ENCODE results near the gene CTF1.
"Not testable (repeated sequence)": the region's sequence is repeated elsewhere in the genome, so short reads cannot be mapped to it uniquely, and the experiment has no call there.

The CTF1 gene, protein sequence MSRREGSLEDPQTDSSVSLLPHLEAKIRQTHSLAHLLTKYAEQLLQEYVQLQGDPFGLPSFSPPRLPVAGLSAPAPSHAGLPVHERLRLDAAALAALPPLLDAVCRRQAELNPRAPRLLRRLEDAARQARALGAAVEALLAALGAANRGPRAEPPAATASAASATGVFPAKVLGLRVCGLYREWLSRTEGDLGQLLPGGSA

DNA sequence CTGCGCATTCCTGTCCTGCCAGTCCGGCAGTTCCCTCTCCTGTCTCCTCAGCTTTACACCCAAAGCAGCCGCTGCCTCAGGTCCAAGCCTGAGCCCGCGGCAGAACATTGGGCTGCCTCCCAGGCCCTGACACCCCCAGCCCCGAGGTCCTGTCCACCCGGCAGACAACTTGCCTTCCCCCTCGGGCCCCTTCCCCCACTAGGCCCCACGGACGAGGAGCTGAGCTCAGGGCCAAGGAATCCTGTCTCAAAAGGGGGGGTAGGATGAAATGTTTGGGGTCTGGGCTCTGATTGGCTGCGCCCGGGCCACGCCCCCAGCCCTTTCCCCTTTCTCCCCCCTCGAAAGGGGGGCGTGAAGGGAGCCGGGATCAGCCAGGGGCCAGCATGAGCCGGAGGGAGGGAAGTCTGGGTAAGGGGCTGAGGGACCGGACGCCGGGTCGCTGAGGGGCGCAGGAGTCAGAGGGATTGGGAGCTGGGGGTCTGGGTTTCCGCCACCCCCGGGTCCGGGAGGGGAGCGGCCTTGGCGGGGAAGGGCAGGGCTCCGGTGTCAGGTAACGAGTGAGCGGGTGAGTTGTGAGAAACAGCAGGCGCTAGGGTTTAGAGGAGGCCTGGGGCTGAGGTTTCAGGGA lies at the start of gene CTF1:
Gene CTF1 (plus strand): TSS at position 354 of the 628 bp plus-strand sequence. CDS start 30 bp downstream, at position 384.
- no peak for DNase-seq

DNA sequence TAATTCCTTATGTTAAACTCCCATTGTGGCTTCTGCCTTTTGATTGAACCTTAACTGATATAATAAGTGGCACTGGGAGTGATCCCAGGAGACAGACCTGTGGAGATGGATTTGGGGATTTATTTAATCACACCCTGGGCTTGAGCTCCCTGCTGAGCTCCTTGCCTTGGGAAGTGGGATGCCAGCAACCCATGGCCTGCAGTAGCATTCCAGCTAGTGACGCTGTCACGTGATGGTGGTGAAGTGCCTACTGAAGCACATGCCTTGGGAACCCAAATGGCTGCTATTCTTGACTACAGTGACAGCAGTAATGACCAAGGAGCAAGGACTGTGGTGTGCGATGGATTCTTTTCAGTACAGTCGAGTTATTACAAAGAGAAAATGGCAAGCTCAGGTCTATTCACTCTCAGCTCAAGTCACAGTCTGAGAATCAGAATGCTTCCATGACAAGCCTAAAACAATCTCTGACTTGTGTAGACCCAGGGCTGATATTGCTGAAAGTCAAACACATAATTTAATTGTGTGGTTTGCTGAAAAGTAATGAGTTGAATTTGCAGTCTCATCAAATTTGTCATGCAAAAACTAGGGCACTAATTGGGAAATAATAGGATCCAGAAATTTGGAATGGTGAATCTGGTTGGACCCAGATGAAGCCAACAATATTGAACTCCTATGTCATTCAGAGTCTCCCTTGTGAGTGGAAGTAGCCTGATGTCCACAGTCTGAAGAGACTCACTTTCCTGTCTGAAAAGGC lies 49.6 kb upstream of the CTF1 start:
- no peak for DNase-seq

GRCh38 chr16:30850246-30850645 lies 46.2 kb upstream of the CTF1 start:
- no peak for DNase-seq

DNA sequence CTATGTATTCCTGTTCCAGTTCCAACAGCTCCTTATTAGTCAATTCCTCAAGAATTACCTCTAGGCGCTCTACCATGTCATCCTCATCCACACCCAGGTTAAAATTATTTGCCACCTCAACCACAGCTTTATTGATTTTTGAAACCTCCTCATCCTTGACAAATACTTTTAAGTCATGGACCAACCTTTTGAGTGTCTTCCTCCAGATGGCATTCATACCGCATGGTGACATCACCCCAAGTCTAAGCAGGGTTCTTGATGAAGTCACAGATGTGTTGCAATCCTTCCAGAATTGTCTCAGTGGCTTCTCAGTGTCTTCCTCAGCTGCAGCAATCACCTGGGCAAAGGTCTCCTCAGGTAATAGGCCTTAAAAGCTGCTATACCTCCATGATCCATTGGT lies 42.7 kb upstream of the CTF1 start:
- no peak for DNase-seq

GRCh38 chr16:30858111-30858495 lies 38.3 kb upstream of the CTF1 start:
- DNase-seq: no peak

DNA sequence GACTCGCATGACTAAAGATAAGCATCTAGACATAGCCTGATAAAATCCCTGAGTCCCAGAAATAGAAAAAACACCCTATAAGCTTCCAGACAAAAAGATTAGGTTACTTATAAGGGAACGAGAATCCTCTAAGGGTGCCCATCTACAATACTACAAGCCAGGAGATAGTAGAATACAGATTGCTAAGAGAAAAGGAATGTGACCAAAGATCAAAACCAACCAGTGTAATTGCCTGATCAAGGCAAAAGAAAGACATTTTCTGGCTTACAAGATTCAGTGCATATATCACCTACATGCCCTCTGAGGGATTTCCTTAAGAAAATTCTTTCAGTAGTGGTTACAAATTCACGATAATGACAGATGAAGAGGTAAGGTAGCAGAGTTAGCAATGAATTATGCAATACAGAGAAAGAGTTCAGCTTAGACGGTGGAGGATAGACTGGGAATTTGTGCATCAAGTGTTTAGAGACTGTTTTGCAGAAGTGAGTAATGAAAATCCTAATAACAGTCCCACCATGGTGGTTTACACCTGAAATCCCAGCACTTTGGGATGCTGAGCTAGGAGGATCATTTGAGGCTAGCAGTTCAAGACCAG lies 37.5 kb upstream of the CTF1 start:
- no peak for DNase-seq

DNA sequence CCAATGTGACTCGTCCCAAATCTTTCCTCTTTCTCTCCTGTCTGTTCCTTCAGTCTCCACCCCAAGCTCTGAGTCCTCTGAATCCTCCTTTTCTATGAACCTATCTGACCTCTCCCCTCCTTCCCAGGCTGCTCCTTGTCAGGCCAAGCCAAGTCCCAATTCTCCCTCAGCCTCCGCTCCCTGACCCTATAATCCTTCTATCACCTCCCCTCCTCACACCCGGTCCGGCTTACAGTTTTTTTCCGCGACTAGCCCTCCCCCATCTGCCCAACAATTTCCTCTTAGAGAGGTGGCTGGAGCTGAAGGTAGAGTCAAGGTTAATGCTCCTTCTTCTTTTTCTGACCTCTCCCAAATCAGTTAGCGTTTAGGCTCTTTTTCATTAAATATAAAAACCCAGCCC lies 35.7 kb upstream of the CTF1 start:
- not testable (repeated sequence) for DNase-seq

DNA sequence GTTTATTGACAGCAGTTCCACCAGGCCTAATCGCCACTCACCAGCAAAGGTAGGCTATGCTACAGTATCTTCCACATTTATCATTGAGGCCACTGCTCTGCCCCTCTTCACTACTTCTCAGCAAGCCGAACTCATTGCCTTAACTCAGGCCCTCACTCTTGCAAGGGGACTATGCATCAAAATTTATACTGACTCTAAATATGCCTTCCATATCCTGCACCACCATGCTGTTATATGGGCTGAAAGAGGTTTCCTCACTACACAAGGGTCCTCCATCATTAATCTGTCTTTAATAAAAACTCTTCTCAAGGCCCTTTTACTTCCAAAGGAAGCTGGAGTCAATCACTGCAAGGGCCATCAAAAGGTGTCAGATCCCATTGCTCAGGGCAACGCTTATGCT lies 33.2 kb upstream of the CTF1 start:
- not testable (repeated sequence) for DNase-seq

- no peak for DNase-seq
Measured at GRCh38 chr16:30866031-30866430, 30.4 kb upstream of the CTF1 start.

DNA sequence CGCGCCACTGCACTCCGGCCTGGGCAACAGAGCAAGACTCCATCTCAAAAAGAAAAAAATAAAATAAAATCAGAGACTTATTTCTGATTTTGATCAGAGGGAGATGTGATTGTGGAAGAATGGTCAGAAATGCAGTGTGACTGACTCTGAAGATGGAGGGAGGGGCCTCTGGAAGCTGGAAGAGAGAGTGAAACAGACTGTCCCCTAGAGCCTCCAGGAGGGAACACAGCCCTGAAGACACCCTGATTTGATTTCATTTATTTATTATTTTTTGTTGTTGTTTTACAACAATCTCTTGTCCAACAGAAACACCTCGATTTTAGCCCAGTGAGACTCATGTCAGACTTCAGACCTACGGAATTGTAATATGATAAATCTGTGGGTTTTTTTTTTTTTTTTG lies 28.7 kb upstream of the CTF1 start:
- DNase-seq: no peak

DNA sequence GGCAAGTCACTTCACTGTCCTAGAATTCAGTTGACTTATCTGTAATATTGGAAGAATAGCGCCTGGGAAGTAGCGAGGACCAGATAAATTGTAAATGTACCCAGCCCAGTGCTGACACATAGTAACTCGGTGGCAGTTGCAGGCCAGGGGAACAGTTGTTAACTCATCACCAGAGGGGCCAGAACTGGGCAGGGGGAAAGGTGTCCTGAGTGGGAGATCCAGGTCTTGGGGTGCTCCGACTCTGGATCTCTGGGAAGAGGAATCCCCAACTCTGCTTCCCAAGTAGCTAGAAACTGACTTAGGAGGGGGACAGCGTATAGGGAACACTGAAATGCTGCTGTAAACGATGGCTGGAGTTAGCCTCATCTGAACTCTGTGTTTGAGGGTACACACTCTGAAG lies 25.5 kb upstream of the CTF1 start:
- no peak for DNase-seq

DNA sequence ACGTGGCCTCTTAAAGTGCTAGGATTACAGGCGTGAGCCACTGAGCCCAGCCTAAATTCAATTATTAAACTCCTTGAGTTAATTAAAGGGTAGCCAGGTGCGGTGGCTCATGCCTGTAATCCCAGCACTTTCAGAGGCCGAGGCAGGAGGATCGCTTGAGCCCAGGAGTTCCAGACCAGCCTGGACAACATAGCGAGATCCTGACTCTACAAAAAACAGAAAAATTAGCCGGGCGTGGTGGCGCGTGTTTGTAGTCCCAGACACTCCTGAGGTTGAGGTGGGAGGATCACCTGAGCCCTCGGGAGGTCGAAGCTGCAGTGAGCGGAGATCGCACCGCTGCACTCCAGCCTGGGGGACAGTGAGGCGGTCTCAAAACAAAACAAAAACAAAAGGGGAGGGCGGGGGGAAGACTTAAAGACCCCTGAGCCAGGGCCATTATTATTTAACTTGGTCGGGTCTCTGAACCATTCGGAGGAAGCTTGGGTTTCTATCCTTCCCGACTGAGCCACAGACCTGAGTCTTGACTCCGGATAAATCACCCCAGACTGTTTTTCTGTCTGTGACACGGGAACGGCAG lies 22.1 kb upstream of the CTF1 start:
- DNase-seq: no peak

DNA sequence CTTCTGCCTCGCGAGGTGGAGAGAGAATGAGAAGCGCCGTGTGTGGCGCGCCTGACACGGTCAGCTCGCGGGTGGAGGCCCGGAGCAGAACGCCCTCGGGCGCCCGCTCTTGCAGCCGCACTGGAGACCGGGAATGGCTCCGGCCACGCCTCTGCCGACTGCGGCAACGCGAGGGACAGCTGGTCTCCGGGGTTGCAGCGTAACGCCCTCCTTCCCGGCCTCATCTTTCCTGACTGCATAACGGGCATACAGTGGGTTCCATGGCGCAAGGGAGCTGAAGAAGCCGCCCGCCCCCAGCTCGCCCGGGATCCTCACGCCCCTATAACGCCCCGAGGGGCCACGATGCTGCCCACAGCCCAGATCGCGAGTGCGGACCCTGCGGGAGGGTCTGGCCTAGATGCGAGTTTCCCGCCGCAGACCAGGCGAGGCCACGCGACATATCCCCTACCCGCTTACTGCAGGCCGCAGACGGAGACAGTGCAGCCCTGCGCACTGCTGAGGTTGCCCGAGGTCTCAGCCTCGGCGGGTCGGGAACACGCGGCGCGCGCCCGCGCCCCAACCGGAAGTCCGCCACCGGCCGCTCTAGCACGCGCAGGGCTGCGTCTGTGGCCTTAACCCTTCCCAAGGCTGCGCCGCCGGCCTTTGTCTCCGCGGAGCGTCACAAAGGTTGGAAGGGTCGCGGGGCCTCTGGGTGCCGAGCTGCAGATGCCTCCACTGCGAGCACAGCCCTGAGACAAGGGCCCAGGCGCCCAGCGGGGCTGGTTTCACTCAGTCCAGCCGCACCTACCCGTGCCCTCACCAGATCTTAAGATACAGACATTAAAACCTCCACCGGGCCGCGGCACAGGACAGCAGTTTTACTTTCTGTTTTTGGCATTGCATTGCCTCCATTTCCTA lies 21.3 kb upstream of the CTF1 start:
- peak; percentile 87 for DNase-seq

GRCh38 chr16:30875871-30876801 lies 20.3 kb upstream of the CTF1 start:
- DNase-seq: no peak

GRCh38 chr16:30876867-30877266 lies 19.5 kb upstream of the CTF1 start:
- DNase-seq: no peak

- no peak for DNase-seq
Measured at GRCh38 chr16:30882429-30883310, 13.7 kb upstream of the CTF1 start.

GRCh38 chr16:30884760-30885159 lies 11.7 kb upstream of the CTF1 start:
- DNase-seq: no peak

- no peak for DNase-seq
Measured at GRCh38 chr16:30885196-30885595, 11.2 kb upstream of the CTF1 start.

DNA sequence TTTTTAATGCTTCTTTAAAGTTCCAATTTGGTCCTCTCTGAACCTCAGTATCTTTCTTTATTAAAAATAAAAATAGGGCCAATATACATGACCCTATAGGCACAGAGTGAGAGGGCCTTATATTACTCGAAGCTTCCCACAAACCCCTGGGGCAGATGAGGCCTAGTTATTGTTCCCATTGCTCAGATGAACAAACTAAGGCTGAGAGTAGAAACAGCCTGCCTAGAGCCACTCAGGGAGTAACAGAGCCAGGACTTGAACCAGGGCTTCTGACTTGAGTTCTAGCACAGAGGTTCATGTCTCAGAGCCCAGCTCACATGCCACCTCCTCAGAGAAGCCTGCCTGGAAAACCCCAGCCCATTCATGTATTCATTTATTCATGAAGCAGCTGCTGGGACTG lies 10.3 kb upstream of the CTF1 start:
- no peak for DNase-seq

GRCh38 chr16:30887927-30888326 lies 8.5 kb upstream of the CTF1 start:
- no peak for DNase-seq

Measured in activated CD4-positive, CD25-positive, alpha-beta regulatory T cell treated with anti-CD3 and anti-CD28 coated beads, Interleukin-2, amount 50 U/mL, for 72 hours (primary cell).